Esophagus muscularis mucosa (tissue), 4 donors: Measurements from ENCODE around the gene ALDH1A2. TPM values are rescaled to one million over a fixed set of nuclear protein-coding genes. Genes with fewer than 3 reads are reported as not detected.

ENCODE experiments used
- DNase-seq: peaks from one replicate; pipeline ENCODE4 v3.0.0-alpha.2; 2017; ENCODE audit errors: extremely low spot score
- H3K27ac ChIP-seq, 4 donors: fragments of 200-600 bp; sonication (generic); replicated peaks in 1 of 4; 1 replicate in 3 of 4; 2 replicates in 1 of 4; pipeline ENCODE4 v1.5.1; 2016 to 2019; ENCODE audit warnings: mild to moderate bottlenecking in 1 of 4
- H3K27me3 ChIP-seq, 4 donors: fragments of 200-600 bp; sonication (generic); one replicate each; pipeline versions ENCODE4 v1.5.1 to v1.6.0; 2016 to 2019
- H3K36me3 ChIP-seq, 4 donors: fragments of 200-600 bp; sonication (generic); one replicate each; pipeline ENCODE4 v1.5.1; 2016 to 2019
- H3K4me1 ChIP-seq, 4 donors: fragments of 200-600 bp; sonication (generic); one replicate each; pipeline ENCODE4 v1.5.1; 2016 to 2019
- H3K4me3 ChIP-seq, 4 donors: fragments of 200-600 bp; sonication (generic); 1 replicate in 2 of 4; 2 replicates in 2 of 4; pipeline ENCODE4 v1.5.1; 2016 to 2019; ENCODE audit warnings: mild to moderate bottlenecking in 4 of 4, moderate library complexity in 1 of 4
- H3K9me3 ChIP-seq, 4 donors: fragments of 200-600 bp; sonication (generic); 1 replicate in 3 of 4; 2 replicates in 1 of 4; pipeline ENCODE4 v1.5.1; 2016 to 2019
- CTCF ChIP-seq, 3 experiments: fragments of 200-600 bp in 2 of 3; fragments of 450-650 bp in 1 of 3; sonication (generic) in 2 of 3; IDR thresholded peaks; one replicate each; pipeline ENCODE4 v1.5.1; 2017 to 2019; ENCODE audit warnings: antibody characterized with exemption in 3 of 3, mild to moderate bottlenecking in 2 of 3, moderate library complexity in 1 of 3
- EP300 ChIP-seq: sonication (generic); formaldehyde crosslinking; IDR thresholded peaks from one replicate; pipeline ENCODE4 v1.6.1; 2017; ENCODE audit warnings: antibody characterized with exemption
- POLR2A ChIP-seq: fragments of 450-650 bp; IDR thresholded peaks from one replicate; pipeline ENCODE4 v1.6.1; 2017; ENCODE audit warnings: antibody characterized with exemption, moderate library complexity, mild to moderate bottlenecking, low read depth
- POLR2AphosphoS5 ChIP-seq, 2 donors: sonication (generic); formaldehyde crosslinking; IDR thresholded peaks; one replicate each; pipeline ENCODE4 v1.6.1; 2017; ENCODE audit warnings: antibody characterized with exemption in 2 of 2
- WGBS: methylation state at CpG from one replicate; pipeline ENCODE4 v1.1.5; 2018; 5-methylcytosine and 5-hydroxymethylcytosine counted together
- intact Hi-C: fragments of 100-400 bp; cut with DNase I; formaldehyde crosslinking; loops from one replicate; pipeline ENCODE4 v1.15.1; 2023
- total RNA-seq, 4 donors: library from RNA; depleted of rRNA; stranded (reverse); fragments of >200 nt; gene quantifications; one replicate each; pipeline versions ENCODE4 v1.1.0 to v1.2.1, GENCODE V29; 2016

Gene ALDH1A2
- total RNA-seq, 4 donors from 2014 or later, result 13.3 to 41.2 (median 19.8) TPM

- 93% methylated on average over 3 of the region's 3 CpGs for WGBS
- no peaks in the 10 kb centered on the region for H3K4me1 ChIP-seq
- intact Hi-C loops, result no loop called here
- no peak for DNase-seq
- H3K4me3 ChIP-seq, result no peak overlapping the region
- H3K27me3 ChIP-seq, result no peaks in the 10 kb centered on the region
- H3K27ac ChIP-seq, result no peak overlapping the region
- TF ChIP-seq CTCF (IDR thresholded peaks at IDR 0.05) (no peak), EP300 (no peak), POLR2AphosphoS5 (IDR thresholded peaks at IDR 0.05) (no peak), POLR2A (no peak)
- H3K36me3 ChIP-seq, result no peaks in the 10 kb centered on the region
- no peaks in the 10 kb centered on the region for H3K9me3 ChIP-seq
These were observed 116.1 kb downstream of the ALDH1A2 start for GRCh38 chr15:57949374-57949943.

- H3K4me1 ChIP-seq, result no peaks in the 10 kb centered on the region
- WGBS, result 79% methylated on average over 9 of the region's 9 CpGs
- intact Hi-C loops, result no loop called here
- no peak overlapping the region for H3K4me3 ChIP-seq
- TF ChIP-seq POLR2A (no peak), EP300 (no peak), POLR2AphosphoS5 (IDR thresholded peaks at IDR 0.05) (no peak), CTCF (IDR thresholded peaks at IDR 0.05) (no peak)
- no peak overlapping the region for H3K27ac ChIP-seq
- no peaks in the 10 kb centered on the region for H3K36me3 ChIP-seq
- H3K27me3 ChIP-seq, result no peaks in the 10 kb centered on the region
- DNase-seq, result no peak
- H3K9me3 ChIP-seq, result no peaks in the 10 kb centered on the region
These were observed 116.9 kb downstream of the ALDH1A2 start for GRCh38 chr15:57948351-57949289.

GRCh38 chr15:57947781-57948180 is 117.7 kb downstream of the ALDH1A2 start:
- Histone ChIP-seq H3K27ac (no peak overlapping the region), H3K36me3 (no peaks in the 10 kb centered on the region), H3K9me3 (no peaks in the 10 kb centered on the region), H3K4me3 (no peak overlapping the region), H3K4me1 (no peaks in the 10 kb centered on the region), H3K27me3 (no peaks in the 10 kb centered on the region)
- WGBS, result 55% methylated on average over 3 of the region's 3 CpGs
- DNase-seq, result no peak
- TF ChIP-seq POLR2A (no peak), POLR2AphosphoS5 (IDR thresholded peaks at IDR 0.05) (no peak), EP300 (no peak), CTCF (IDR thresholded peaks at IDR 0.05) (no peak)
- intact Hi-C loops, result no loop called here

- DNase-seq, result no peak
- TF ChIP-seq CTCF (IDR thresholded peaks at IDR 0.05), result no peak
- TF ChIP-seq POLR2A, result no peak
- no peak for TF ChIP-seq EP300
- no peak for TF ChIP-seq POLR2AphosphoS5 (IDR thresholded peaks at IDR 0.05)
- Histone ChIP-seq H3K27me3 (no peaks in the 10 kb centered on the region), H3K4me3 (no peak overlapping the region), H3K36me3 (no peaks in the 10 kb centered on the region), H3K9me3 (no peaks in the 10 kb centered on the region), H3K4me1 (no peaks in the 10 kb centered on the region), H3K27ac (no peak overlapping the region)
- 80% methylated on average over 4 of the region's 4 CpGs for whole genome bisulfite sequencing
- intact Hi-C loops, result no loop called here
These were observed 118.2 kb downstream of the ALDH1A2 start for GRCh38 chr15:57947282-57947681.
